WTC11 (cell line): ENCODE data around the gene L3MBTL1. TPM values are rescaled to one million over a fixed set of nuclear protein-coding genes. Genes with fewer than 3 reads are reported as not detected.

Source experiments
- ATAC-seq: fragments of 200-7000 bp; cut with Tn5 transposase; 2 replicates; pipeline ENCODE4 v1.10.0; 2021; ENCODE audit warnings: mild to moderate bottlenecking, moderate library complexity
- CTCF ChIA-PET: fragments of 300-600 bp; sonication (Branson Sonifier 250); formaldehyde crosslinking; loops from one replicate; lab custom pipeline; 2021; ENCODE audit warnings: antibody characterized with exemption; lab: Charles Lee
- POLR2A ChIA-PET: fragments of 350-600 bp; sonication (Branson Sonifier 250); formaldehyde crosslinking; loops from one replicate; lab custom pipeline; 2021; ENCODE audit warnings: antibody characterized with exemption; lab: Charles Lee
- DNase-seq: peaks from one replicate; pipeline ENCODE4 v3.0.0; 2021; ENCODE audit warnings: low spot score
- H3K27ac Mint-ChIP-seq: 2 replicates; pipeline ENCODE4 v1.8.0; 2021; ENCODE audit warnings: mixed read lengths
- H3K27me3 Mint-ChIP-seq: 2 replicates; pipeline ENCODE4 v1.8.0; 2021; ENCODE audit warnings: low read depth, mild to moderate bottlenecking, moderate library complexity, mixed read lengths
- H3K36me3 Mint-ChIP-seq: 2 replicates; pipeline ENCODE4 v1.8.0; 2021; ENCODE audit warnings: mixed read lengths
- H3K4me1 Mint-ChIP-seq: 2 replicates; pipeline ENCODE4 v1.8.0; 2022; ENCODE audit warnings: mixed read lengths
- H3K4me3 Mint-ChIP-seq: 2 replicates; pipeline ENCODE4 v1.8.0; 2021; ENCODE audit warnings: mild to moderate bottlenecking, moderate library complexity, mixed read lengths
- H3K9me3 Mint-ChIP-seq: 2 replicates; pipeline ENCODE4 v1.8.0; 2021; ENCODE audit warnings: mixed read lengths
- CREB1 ChIP-seq: sonication (generic); formaldehyde crosslinking; IDR thresholded peaks from 2 replicates; pipeline ENCODE4 v1.8.0; 2023; ENCODE audit warnings: mild to moderate bottlenecking, missing genetic modification reagents
- ELF4 ChIP-seq: sonication (generic); formaldehyde crosslinking; IDR thresholded peaks from 2 replicates; pipeline ENCODE4 v1.8.1; 2022; ENCODE audit warnings: low read depth, mild to moderate bottlenecking, moderate library complexity, missing genetic modification reagents
- EMX1 ChIP-seq: fragments of 250-450 bp; sonication (Bioruptor Pico); IDR thresholded peaks from 2 replicates; pipeline ENCODE4 v1.8.0; 2021; ENCODE audit warnings: mild to moderate bottlenecking
- FOXP1 ChIP-seq: sonication (generic); formaldehyde crosslinking; IDR thresholded peaks from 2 replicates; pipeline ENCODE4 v1.8.0; 2022; ENCODE audit warnings: missing genetic modification reagents, mild to moderate bottlenecking, moderate library complexity, borderline replicate concordance
- HMGA2 ChIP-seq: fragments of 250-450 bp; sonication (Bioruptor Pico); IDR thresholded peaks from 2 replicates; pipeline ENCODE4 v1.4.0; 2021; ENCODE audit warnings: mild to moderate bottlenecking, moderate library complexity
- JUN ChIP-seq: sonication (generic); formaldehyde crosslinking; IDR thresholded peaks from 2 replicates; pipeline ENCODE4 v1.8.0; 2023; ENCODE audit warnings: mild to moderate bottlenecking, missing genetic modification reagents
- KAT7 ChIP-seq: sonication (generic); formaldehyde crosslinking; IDR thresholded peaks from 2 replicates; pipeline ENCODE4 v1.8.1; 2023; ENCODE audit warnings: missing genetic modification reagents, mild to moderate bottlenecking, borderline replicate concordance
- MXD4 ChIP-seq: fragments of 250-450 bp; sonication (Bioruptor Pico); IDR thresholded peaks from 2 replicates; pipeline ENCODE4 v1.8.0; 2021; ENCODE audit warnings: mild to moderate bottlenecking, moderate library complexity, borderline replicate concordance
- NR1H2 ChIP-seq: sonication (generic); formaldehyde crosslinking; IDR thresholded peaks from 2 replicates; pipeline ENCODE4 v1.9.0; 2021; ENCODE audit warnings: mild to moderate bottlenecking, moderate library complexity, missing genetic modification reagents
- PRRX2 ChIP-seq: fragments of 250-450 bp; sonication (Bioruptor Pico); IDR thresholded peaks from 2 replicates; pipeline ENCODE4 v1.8.0; 2021; ENCODE audit warnings: mild to moderate bottlenecking
- SMAD4 ChIP-seq: sonication (generic); formaldehyde crosslinking; IDR thresholded peaks from 2 replicates; pipeline ENCODE4 v1.8.0; 2022; ENCODE audit warnings: mild to moderate bottlenecking, missing genetic modification reagents
- TEAD1 ChIP-seq: sonication (generic); formaldehyde crosslinking; IDR thresholded peaks from 2 replicates; pipeline ENCODE4 v1.8.0; 2022; ENCODE audit warnings: mild to moderate bottlenecking, missing genetic modification reagents
- ZBTB21 ChIP-seq: sonication (generic); formaldehyde crosslinking; IDR thresholded peaks from 2 replicates; pipeline ENCODE4 v1.8.1; 2023; ENCODE audit warnings: mild to moderate bottlenecking, missing genetic modification reagents, borderline replicate concordance
- ZNF263 ChIP-seq: sonication (generic); formaldehyde crosslinking; IDR thresholded peaks from 2 replicates; pipeline ENCODE4 v1.8.1; 2022; ENCODE audit warnings: low read depth, mild to moderate bottlenecking, moderate library complexity, missing genetic modification reagents
- ZNF416 ChIP-seq: fragments of 250-450 bp; sonication (Bioruptor Pico); IDR thresholded peaks from 2 replicates; pipeline ENCODE4 v1.9.0; 2021; ENCODE audit warnings: mild to moderate bottlenecking, inconsistent platforms
- total RNA-seq: library from RNA; stranded (reverse); gene quantifications from 3 replicates; pipeline ENCODE4 v1.2.3, GENCODE V29; 2021
- TF ChIP-seq, protein P1 (sequence below): sonication (generic); formaldehyde crosslinking; conservative IDR thresholded peaks from 2 replicates; pipeline ENCODE4 v1.8.1; 2023; ENCODE audit warnings: mild to moderate bottlenecking, low read depth, missing genetic modification reagents, moderate library complexity
- TF ChIP-seq, protein P2 (sequence below): sonication (generic); formaldehyde crosslinking; IDR thresholded peaks from 2 replicates; pipeline ENCODE4 v1.8.1; 2023; ENCODE audit warnings: mild to moderate bottlenecking, missing genetic modification reagents, borderline replicate concordance
- TF ChIP-seq, protein P3 (sequence below): sonication (generic); formaldehyde crosslinking; IDR thresholded peaks from 2 replicates; pipeline ENCODE4 v1.8.1; 2022; ENCODE audit warnings: mild to moderate bottlenecking, moderate library complexity, missing genetic modification reagents
- TF ChIP-seq, protein P4 (sequence below): sonication (generic); formaldehyde crosslinking; IDR thresholded peaks from 2 replicates; pipeline ENCODE4 v1.8.1; 2023; ENCODE audit warnings: mild to moderate bottlenecking, moderate library complexity, missing genetic modification reagents

Gene L3MBTL1
- total RNA-seq, 1 experiment from 2014 or later = 28.3 TPM

DNA sequence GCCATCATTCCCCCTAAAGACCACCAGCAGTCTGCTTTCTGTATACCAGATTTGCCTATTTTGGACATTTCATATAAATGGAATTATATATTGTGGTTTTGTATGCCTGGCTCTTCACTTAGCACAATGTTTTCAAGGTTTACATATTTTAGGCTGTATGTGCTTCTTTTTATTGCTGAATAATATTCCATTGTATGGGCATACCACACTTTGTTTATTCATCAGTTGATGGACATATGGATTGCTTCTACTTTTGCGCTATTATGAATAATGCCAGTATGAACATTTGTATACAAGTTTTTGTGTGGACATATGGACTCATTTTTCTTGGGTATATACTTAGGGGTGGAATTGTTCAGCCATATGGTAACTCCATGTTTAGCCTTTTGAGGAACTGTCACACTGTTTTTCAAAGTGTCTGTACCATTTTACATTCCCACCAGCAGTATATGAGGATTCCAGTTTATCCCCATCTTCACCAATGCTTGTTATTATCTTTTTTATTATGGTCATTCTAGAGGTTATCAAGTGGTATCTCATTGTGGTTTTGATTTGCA lies 12.7 kb downstream of the L3MBTL1 start:
- CTCF ChIA-PET = no interaction called here
- ATAC-seq (no peak), DNase-seq (no peak)
- Mint-ChIP-seq H3K27ac (no peak overlapping the region), H3K36me3 (peaks cover 29% of the 10 kb centered on the region), H3K4me3 (no peak overlapping the region), H3K9me3 (peaks cover 10% of the 10 kb centered on the region), H3K27me3 (no peaks in the 10 kb centered on the region), H3K4me1 (peaks cover 5% of the 10 kb centered on the region)
- TF ChIP-seq PRRX2 (CRISPR knock-in tag) (no peak), JUN (CRISPR knock-in tag) (no peak), CREB1 (CRISPR knock-in tag) (no peak), ZNF263 (CRISPR knock-in tag) (no peak), SMAD4 (no peak), ZBTB21 (CRISPR knock-in tag) (no peak), ZNF416 (CRISPR knock-in tag) (no peak), HMGA2 (CRISPR knock-in tag) (no peak), TEAD1 (CRISPR knock-in tag) (no peak), FOXP1 (CRISPR knock-in tag) (no peak), KAT7 (CRISPR knock-in tag) (no peak), ELF4 (CRISPR knock-in tag) (no peak), EMX1 (no peak), NR1H2 (CRISPR knock-in tag) (no peak), MXD4 (no peak)
- TF ChIP-seq, protein P1, sequence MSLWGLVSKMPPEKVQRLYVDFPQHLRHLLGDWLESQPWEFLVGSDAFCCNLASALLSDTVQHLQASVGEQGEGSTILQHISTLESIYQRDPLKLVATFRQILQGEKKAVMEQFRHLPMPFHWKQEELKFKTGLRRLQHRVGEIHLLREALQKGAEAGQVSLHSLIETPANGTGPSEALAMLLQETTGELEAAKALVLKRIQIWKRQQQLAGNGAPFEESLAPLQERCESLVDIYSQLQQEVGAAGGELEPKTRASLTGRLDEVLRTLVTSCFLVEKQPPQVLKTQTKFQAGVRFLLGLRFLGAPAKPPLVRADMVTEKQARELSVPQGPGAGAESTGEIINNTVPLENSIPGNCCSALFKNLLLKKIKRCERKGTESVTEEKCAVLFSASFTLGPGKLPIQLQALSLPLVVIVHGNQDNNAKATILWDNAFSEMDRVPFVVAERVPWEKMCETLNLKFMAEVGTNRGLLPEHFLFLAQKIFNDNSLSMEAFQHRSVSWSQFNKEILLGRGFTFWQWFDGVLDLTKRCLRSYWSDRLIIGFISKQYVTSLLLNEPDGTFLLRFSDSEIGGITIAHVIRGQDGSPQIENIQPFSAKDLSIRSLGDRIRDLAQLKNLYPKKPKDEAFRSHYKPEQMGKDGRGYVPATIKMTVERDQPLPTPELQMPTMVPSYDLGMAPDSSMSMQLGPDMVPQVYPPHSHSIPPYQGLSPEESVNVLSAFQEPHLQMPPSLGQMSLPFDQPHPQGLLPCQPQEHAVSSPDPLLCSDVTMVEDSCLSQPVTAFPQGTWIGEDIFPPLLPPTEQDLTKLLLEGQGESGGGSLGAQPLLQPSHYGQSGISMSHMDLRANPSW (CRISPR knock-in tag) = no peak
- TF ChIP-seq, protein P2, sequence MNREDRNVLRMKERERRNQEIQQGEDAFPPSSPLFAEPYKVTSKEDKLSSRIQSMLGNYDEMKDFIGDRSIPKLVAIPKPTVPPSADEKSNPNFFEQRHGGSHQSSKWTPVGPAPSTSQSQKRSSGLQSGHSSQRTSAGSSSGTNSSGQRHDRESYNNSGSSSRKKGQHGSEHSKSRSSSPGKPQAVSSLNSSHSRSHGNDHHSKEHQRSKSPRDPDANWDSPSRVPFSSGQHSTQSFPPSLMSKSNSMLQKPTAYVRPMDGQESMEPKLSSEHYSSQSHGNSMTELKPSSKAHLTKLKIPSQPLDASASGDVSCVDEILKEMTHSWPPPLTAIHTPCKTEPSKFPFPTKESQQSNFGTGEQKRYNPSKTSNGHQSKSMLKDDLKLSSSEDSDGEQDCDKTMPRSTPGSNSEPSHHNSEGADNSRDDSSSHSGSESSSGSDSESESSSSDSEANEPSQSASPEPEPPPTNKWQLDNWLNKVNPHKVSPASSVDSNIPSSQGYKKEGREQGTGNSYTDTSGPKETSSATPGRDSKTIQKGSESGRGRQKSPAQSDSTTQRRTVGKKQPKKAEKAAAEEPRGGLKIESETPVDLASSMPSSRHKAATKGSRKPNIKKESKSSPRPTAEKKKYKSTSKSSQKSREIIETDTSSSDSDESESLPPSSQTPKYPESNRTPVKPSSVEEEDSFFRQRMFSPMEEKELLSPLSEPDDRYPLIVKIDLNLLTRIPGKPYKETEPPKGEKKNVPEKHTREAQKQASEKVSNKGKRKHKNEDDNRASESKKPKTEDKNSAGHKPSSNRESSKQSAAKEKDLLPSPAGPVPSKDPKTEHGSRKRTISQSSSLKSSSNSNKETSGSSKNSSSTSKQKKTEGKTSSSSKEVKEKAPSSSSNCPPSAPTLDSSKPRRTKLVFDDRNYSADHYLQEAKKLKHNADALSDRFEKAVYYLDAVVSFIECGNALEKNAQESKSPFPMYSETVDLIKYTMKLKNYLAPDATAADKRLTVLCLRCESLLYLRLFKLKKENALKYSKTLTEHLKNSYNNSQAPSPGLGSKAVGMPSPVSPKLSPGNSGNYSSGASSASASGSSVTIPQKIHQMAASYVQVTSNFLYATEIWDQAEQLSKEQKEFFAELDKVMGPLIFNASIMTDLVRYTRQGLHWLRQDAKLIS (CRISPR knock-in tag) = no peak
- TF ChIP-seq, protein P3, sequence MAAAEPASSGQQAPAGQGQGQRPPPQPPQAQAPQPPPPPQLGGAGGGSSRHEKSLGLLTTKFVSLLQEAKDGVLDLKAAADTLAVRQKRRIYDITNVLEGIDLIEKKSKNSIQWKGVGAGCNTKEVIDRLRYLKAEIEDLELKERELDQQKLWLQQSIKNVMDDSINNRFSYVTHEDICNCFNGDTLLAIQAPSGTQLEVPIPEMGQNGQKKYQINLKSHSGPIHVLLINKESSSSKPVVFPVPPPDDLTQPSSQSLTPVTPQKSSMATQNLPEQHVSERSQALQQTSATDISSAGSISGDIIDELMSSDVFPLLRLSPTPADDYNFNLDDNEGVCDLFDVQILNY (CRISPR knock-in tag) = no peak
- TF ChIP-seq, protein P4, sequence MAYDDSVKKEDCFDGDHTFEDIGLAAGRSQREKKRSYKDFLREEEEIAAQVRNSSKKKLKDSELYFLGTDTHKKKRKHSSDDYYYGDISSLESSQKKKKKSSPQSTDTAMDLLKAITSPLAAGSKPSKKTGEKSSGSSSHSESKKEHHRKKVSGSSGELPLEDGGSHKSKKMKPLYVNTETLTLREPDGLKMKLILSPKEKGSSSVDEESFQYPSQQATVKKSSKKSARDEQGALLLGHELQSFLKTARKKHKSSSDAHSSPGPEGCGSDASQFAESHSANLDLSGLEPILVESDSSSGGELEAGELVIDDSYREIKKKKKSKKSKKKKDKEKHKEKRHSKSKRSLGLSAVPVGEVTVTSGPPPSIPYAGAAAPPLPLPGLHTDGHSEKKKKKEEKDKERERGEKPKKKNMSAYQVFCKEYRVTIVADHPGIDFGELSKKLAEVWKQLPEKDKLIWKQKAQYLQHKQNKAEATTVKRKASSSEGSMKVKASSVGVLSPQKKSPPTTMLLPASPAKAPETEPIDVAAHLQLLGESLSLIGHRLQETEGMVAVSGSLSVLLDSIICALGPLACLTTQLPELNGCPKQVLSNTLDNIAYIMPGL = no peak
- POLR2A ChIA-PET = no interaction called here
